ENCODE data around the gene CCDC181.

The CCDC181 gene

DNA sequence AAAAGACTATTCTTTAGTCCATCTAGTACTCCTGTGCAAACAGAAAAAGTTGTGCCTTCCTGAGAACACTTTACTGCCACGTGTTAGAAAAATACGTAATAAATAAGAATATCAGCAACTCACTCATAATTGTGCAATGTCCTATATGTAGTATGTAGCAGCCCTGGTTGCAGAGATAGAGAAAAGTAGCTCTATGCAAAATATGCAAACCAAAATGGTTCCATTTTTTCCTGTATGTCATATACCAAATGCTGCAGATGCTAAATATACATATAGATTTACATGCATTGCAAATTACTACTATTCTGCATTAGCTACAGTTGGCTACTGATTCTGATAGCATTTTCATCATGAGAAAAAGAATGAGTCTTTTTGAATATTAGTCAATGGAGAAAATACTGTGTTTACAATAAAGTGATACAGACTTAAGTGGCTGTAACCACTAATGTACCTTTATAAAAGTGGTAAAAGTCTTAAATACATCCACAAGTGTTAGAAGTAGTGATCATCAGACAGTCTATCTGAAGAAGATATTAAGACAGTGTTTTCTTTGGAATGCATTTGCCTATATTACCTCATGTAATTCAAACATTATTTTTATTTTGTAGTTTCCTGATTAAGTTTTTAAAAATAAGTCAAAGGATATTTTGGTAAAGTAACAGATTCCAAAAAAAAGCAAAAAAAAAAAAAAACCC lies 79.4 kb downstream of the CCDC181 start:
- H3K27ac ChIP-seq = no peak overlapping the region
- TF ChIP-seq, protein P1, sequence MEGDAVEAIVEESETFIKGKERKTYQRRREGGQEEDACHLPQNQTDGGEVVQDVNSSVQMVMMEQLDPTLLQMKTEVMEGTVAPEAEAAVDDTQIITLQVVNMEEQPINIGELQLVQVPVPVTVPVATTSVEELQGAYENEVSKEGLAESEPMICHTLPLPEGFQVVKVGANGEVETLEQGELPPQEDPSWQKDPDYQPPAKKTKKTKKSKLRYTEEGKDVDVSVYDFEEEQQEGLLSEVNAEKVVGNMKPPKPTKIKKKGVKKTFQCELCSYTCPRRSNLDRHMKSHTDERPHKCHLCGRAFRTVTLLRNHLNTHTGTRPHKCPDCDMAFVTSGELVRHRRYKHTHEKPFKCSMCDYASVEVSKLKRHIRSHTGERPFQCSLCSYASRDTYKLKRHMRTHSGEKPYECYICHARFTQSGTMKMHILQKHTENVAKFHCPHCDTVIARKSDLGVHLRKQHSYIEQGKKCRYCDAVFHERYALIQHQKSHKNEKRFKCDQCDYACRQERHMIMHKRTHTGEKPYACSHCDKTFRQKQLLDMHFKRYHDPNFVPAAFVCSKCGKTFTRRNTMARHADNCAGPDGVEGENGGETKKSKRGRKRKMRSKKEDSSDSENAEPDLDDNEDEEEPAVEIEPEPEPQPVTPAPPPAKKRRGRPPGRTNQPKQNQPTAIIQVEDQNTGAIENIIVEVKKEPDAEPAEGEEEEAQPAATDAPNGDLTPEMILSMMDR (conservative IDR thresholded peaks at IDR 0.05) = no peak

GRCh38 chr1:169346036-169346589 lies 81.2 kb downstream of the CCDC181 start:
- no peak overlapping the region for H3K27ac ChIP-seq
- TF ChIP-seq, protein P1 (conservative IDR thresholded peaks at IDR 0.05) = no peak

- TF ChIP-seq, protein P1 (conservative IDR thresholded peaks at IDR 0.05) = no peak
- no peak overlapping the region for H3K27ac ChIP-seq
Observed at GRCh38 chr1:169345511-169345910, 81.8 kb downstream of the CCDC181 start.
